Measurements from ENCODE around the gene GALK2. TPM values are rescaled to one million over a fixed set of nuclear protein-coding genes. Genes with fewer than 3 reads are reported as not detected.

The GALK2 gene
- total and polyA plus RNA-seq, 7 donors, result 21.6 to 61.1 (median 33.1) TPM

- intact Hi-C loops (cut with DNase I), result no loop called here
Measured at GRCh38 chr15:49131403-49131802, 38.6 kb upstream of the GALK2 start.

GRCh38 chr15:49134683-49135341, 35.2 kb upstream of the GALK2 start:
- no peaks in the 10 kb centered on the region for H3K4me1 ChIP-seq
- 75 to 82% methylated on average over 5 of the region's 5 CpGs for WGBS, 2 donors
- intact Hi-C loops (cut with DNase I), result no loop called here
- H3K9me3 ChIP-seq, result no peaks in the 10 kb centered on the region
- peaks cover 0 to 98% (median 25%) of the 10 kb centered on the region in 4 donors for H3K36me3 ChIP-seq
- H3K27me3 ChIP-seq, result no peaks in the 10 kb centered on the region
- no peak overlapping the region for H3K27ac ChIP-seq
- TF ChIP-seq CTCF (IDR thresholded peaks at IDR 0.05) (no peak), EP300 (IDR thresholded peaks at IDR 0.05) (no peak), POLR2A (IDR thresholded peaks at IDR 0.05) (no peak), POLR2AphosphoS5 (IDR thresholded peaks at IDR 0.05) (no peak)
- no peak for DNase-seq
- H3K4me3 ChIP-seq, result no peak overlapping the region

More at GRCh38 chr15:49131403-49131802, 38.6 kb upstream of the GALK2 start:
- WGBS, 2 donors, result 92 to 94% methylated on average over 3 of the region's 3 CpGs
- Histone ChIP-seq H3K27ac (no peak overlapping the region), H3K4me3 (no peak overlapping the region), H3K27me3 (no peaks in the 10 kb centered on the region), H3K36me3 (peaks cover 0 to 100% (median 30%) of the 10 kb centered on the region in 4 donors), H3K9me3 (no peaks in the 10 kb centered on the region), H3K4me1 (no peaks in the 10 kb centered on the region)
- no peak for DNase-seq
- TF ChIP-seq POLR2AphosphoS5 (IDR thresholded peaks at IDR 0.05), result no peak
- no peak for TF ChIP-seq POLR2A (IDR thresholded peaks at IDR 0.05)
- no peak for TF ChIP-seq CTCF (IDR thresholded peaks at IDR 0.05)
- TF ChIP-seq EP300 (IDR thresholded peaks at IDR 0.05), result no peak

- no peak for DNase-seq
- Histone ChIP-seq H3K27me3 (no peaks in the 10 kb centered on the region), H3K9me3 (no peaks in the 10 kb centered on the region), H3K4me3 (no peak overlapping the region), H3K4me1 (no peaks in the 10 kb centered on the region), H3K36me3 (peaks cover 0 to 98% (median 25%) of the 10 kb centered on the region in 4 donors), H3K27ac (no peak overlapping the region)
- no peak for TF ChIP-seq POLR2AphosphoS5 (IDR thresholded peaks at IDR 0.05)
- 67 to 74% methylated on average over 2 of the region's 2 CpGs for WGBS, 2 donors
- intact Hi-C loops (cut with DNase I), result no loop called here
Measured at GRCh38 chr15:49135342-49135857, 34.6 kb upstream of the GALK2 start.

GRCh38 chr15:49135911-49136310, 34.1 kb upstream of the GALK2 start:
- intact Hi-C loops (cut with DNase I), result no loop called here
- Histone ChIP-seq H3K27ac (no peak overlapping the region), H3K27me3 (no peaks in the 10 kb centered on the region), H3K9me3 (no peaks in the 10 kb centered on the region), H3K36me3 (peaks cover 0 to 98% (median 24%) of the 10 kb centered on the region in 4 donors), H3K4me3 (no peak overlapping the region), H3K4me1 (no peaks in the 10 kb centered on the region)
- no peak for DNase-seq
- 89% methylated on average over 3 of the region's 3 CpGs for WGBS, 2 donors
- no peak for TF ChIP-seq POLR2A (IDR thresholded peaks at IDR 0.05)
- no peak for TF ChIP-seq CTCF (IDR thresholded peaks at IDR 0.05)
- no peak for TF ChIP-seq POLR2AphosphoS5 (IDR thresholded peaks at IDR 0.05)
- TF ChIP-seq EP300 (IDR thresholded peaks at IDR 0.05), result no peak

- no peak for TF ChIP-seq POLR2A (IDR thresholded peaks at IDR 0.05)
- no peak for TF ChIP-seq EP300 (IDR thresholded peaks at IDR 0.05)
- no peak for TF ChIP-seq CTCF (IDR thresholded peaks at IDR 0.05)
- TF ChIP-seq POLR2AphosphoS5 (IDR thresholded peaks at IDR 0.05), result no peak
- no peaks in the 10 kb centered on the region for H3K9me3 ChIP-seq
- H3K36me3 ChIP-seq, result peaks cover 4 to 98% (median 30%) of the 10 kb centered on the region in 4 donors
- no peak overlapping the region for H3K4me3 ChIP-seq
- no peaks in the 10 kb centered on the region for H3K27me3 ChIP-seq
- DNase-seq, result no peak
- no peaks in the 10 kb centered on the region for H3K4me1 ChIP-seq
- H3K27ac ChIP-seq, result no peak overlapping the region
- intact Hi-C loops (cut with DNase I), result no loop called here
- 89 to 90% methylated on average over 2 of the region's 2 CpGs for WGBS, 2 donors
Measured at GRCh38 chr15:49137861-49138260, 32.2 kb upstream of the GALK2 start.

Data from sigmoid colon (tissue), 7 donors.